ENCODE results near the gene GPT2.
A peak's percentile ranks its signal among the peaks of the same experiment; 100 is the strongest.

GPT2 gene

DNA sequence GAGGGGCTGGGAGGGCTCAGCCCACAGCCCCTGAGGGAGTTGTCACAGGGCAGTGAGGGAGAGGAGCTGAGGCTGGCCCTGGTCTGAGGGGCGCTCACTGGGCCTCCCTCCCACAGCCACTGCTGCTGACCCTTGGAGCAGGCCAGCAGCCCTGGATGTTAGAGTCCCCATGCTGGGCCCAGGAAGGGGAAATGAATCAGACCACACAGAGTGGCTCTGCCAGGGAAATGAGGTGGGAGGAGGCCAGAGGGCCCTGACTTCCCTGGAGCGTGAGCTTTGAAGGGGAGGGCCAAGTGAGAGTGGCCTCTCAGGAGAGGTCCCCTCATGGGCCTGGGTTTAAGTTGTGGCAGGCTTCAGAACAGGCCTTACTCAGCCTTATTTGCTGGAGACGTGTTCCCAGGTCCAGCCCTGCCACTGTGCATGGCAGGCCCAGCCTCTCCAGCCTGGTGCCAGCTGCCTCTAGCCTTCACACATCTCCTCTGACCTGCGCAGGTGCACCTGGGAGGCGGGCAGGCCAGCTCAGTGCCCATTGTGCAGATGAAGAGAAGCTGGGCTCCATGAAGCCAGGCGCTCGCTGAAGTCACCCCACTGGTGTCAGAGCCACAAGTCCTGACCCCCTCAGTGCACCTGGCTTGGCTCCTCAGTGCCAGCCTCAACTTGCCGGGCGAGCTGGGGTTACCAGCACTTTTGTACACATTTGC is 15.4 kb downstream of the GPT2 start:
- DNase-seq: no peak

DNA sequence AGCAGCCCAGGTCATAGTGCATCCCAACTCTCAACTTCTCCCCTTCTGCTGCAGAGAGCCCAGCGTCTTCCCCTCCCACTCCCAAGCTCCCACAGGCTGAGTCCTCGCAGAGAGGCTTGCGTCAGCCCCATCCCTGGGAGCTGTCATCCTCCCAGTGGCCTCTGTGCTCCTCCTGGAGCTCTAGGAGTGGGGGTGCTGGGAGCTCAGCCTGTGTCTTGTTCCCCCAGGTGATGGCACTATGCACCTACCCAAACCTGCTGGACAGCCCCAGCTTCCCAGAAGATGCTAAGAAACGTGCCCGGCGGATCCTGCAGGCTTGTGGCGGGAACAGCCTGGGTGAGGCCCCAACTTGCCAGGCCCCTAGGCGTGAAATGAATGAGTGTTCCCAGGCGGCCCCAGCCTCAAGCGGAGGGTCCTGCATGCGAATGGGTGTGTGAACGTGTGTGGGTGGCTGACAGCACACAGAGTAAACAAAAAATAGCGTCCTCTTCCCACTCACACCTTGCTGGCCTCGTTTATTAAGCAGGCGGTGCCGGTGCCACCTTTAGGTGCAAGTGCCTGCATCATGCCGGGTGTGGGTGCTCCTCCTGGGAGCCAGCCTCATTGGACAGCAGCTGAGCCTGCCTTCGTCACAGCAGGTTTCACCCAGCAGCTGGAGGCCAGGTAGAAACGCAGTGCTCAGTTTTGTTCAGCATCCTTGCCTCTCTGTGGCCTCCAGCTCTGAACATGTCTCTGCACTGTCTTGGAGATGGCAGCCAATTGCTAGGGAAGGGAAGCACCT is 16.5 kb downstream of the GPT2 start:
- DNase-seq: no peak

DNA sequence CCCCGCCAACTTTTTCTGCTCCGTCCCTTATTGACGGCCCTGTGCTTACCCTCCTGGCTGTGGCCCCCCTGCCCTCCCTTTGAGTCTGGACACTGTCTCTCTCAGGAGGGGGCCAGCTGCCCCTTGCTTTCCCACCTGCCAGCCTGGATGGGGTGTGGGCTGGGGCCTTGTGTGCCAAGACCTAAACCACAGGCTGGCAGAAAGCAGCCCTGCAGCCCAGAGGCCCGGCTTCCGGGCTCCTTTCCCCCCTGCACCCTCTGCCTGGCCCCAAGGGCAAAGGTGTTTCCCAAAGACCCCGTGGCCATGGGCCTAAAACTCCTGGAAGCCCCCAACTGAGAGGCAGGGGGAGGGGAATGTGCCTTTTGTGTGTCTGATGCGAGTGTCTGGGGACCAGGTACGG is 17.5 kb downstream of the GPT2 start:
- DNase-seq: no peak

DNA sequence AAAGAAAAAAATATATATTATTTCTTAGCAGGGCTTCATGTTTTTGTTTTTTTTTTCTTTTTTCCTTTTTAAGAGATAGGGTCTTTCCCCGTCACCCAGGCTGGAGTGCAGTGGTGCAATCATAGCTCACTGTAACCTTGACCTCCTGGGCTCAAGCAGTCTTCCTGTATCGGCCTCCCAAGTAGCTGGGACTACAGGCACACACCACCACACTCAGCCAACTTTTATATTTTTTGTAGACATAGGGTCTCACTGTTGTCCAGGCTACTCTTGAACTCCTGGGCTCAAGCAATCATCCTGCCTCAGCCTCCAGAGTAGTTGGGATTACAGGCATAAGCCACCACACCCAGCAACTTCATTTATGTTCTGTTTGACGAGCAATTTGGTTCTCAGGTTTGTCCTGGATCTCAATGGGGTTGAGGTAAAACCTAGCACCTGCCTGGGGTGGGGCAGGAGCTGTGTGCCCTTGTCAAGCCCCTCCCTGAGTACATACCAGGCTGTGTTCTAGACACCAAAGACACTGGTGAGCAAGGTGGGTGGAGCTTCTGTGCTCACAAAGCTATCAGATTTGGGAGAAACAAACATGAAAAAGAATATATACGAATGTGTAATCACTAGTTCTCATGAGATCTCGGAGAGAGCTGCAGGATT is 19.2 kb downstream of the GPT2 start:
- DNase-seq: no peak

DNA sequence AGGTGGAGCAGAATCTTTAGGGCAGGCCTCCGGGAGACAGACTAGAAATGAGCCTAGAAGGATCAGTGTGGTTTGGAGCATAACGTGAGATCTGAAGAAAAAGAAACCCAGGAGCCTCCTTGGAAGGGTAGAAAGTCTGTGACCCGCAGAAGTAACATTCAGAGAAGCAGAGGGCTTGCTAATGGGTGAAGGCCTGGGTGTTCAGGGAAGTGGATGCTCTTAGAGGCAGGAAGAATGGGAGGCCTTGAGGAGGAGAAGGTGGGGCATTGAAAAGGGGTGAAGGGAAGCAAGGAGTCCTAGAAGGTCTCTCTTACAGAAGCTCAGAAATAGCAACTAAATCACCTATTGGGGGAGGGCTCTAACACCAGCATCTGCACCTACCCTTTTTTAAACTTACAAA is 20.3 kb downstream of the GPT2 start:
- DNase-seq: no peak

DNA sequence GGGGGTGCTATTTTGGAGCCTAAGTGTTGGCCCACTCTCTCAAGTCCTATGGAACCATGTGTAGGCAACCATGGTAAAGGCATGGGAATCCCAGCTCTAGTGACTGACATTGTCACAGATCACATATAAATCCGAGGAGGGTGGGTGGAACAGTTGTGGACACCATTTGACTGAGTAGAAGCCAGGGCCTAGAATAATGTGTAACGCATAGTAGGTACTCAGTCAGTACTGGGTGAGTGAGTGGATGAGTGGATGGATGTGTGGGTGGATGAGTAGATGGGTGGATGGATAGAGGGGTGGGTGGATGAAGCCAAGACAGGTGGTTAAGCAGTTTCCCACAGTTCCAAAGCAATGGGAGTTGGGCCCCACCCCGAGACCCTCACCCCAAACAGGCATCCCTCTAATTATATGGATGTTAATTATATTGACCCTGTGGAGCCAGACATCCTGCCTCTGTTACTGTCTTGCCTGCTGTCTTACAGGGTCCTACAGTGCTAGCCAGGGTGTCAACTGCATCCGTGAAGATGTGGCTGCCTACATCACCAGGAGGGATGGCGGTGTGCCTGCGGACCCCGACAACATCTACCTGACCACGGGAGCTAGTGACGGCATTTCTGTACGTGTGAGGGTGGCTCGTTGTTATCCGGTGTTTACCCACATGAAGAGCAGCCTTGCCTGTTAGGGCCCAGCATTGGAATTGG is 22.3 kb downstream of the GPT2 start:
- DNase-seq: no peak

DNA sequence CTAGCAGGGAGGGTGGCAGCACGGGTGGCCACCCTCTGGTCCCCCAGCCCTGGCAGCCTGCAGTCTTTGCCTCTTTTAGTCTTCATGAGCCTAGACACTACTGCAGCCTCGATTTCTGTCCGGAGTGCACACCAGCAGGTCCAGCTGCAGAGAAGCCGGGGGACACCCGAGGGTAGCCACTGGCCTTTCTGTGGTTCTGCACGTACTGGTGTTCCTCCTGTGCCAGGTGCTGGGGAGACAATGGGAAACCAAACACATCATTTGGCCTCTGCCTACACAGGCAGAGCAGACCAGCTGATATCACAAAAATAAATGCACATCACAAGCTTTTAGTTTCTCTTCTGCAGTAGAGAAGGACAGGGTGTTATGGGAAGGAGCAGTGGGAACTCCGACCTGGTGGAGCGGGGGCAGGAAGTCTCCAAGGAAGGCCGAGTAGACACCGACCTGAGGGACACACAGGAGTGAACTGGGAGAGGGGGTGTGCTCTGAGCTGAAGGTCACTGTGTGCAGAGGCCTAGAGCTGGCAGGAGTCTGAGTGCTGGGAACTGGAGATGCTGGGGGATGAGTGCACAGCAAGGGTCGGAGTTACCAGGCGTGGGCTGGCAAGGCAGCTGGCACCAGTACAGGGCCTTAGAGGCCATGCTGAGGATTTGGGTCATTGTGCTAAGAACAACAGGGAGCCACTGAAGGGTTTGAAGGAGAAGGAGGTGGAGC is 23.1 kb downstream of the GPT2 start:
- no peak for DNase-seq

DNA sequence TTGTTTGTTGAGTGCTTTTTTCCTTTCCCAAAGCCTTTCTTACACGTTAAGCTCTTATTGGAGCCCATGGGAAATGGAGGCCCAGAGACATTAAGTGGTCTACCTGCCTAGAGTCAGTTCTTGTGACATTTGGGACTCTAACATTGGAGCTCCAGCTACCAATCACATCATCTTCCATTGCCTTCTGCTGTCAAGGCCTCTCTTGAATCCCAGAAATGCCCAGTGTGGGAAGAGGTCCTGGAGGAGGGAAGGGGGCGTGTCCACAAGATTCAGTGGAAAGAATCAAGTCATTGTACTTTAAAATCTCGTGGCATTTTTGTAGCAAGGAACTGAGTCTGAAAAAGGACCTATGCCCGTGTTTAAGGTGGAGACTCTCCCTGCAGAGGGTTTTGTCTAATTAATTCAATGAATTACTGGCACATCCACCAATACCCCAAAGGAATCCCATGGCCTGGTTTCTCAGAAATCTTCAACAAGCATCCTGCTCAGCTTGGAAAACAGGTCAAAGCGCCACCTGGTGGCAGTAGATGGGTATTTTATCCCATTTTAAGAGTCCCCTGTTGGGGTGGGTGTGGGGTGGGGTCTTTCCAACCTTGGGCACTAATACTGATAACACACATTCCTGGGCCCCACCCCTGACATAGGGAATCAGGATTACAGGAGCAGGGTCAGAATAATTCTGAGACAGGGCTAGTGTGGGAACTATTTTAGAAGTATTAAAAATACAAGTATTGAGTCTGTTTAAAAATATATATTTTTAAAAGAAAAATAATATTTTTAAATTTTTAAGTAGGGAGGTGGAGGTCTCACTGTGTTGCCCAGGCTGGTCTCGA is 24.6 kb downstream of the GPT2 start:
- DNase-seq: peak; percentile 75

DNA sequence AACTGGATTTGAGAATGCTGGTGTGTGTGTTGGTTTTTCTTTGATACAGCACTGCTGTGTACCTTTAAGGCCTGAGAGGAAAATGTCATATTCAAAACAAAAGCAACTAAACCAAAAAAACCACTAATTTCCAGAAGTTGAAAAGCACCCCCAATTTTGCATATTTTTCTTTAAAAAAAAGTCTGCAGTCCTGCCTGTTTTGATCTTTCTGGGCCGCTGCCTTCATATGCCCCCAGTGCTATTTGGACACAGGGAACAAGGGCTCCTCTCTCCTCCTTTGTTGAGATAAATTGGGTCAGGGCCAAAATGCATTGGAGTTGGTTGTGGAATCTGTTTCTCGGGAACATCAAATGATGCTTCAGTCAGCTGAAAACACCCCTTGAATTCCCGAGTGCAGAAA is 26.9 kb downstream of the GPT2 start:
- DNase-seq: no peak

DNA sequence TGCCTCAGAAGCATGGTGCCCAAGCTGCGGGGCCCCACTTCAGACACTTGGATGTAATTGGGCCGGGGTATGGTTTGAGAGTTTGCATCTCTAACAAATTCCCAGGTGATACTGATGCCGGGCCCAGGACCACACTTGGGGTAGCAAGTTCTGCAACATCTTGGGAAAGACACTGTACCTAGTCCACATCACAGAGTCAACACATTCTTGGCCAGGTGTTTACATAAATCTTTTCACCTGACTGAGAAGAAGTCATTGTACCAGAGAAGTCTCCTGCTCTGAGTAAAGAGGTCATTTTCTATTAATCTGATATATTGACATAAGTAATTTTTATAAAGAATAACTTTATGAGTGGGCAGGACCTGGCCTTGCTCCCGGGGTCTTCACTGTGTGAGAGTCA is 27.5 kb downstream of the GPT2 start:
- no peak for DNase-seq

DNA sequence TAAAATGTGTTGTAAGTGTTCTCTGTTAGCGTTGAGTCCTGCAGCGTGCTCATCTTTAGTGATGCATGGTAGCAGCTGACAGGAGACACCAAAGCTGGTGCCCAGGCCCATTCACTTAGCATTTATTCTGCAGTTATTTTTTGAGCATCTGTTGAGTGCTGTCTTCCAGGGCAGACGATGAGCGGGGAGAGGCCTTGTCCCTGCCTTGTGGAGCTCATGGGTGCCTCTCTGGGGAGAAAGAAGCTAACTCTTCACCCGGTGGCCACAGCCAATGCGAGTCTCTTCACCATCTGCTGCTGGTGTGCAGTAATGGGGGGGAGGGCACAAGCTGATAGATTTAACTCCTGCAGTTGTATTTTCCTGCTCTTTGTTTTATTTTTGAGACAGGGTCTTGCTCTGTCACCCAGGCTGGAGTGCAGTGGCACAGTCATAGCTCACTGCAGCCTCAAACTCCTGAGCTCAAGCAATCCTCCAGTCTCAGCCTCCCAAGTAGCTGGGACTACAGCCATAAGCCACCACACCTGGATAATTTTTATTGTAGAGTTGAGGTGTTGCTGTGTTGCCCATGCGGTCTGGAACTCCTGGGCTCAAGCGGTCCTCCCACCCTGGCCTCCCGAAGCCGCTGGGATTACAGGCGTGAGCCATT is 30.5 kb downstream of the GPT2 start:
- DNase-seq: no peak

DNA sequence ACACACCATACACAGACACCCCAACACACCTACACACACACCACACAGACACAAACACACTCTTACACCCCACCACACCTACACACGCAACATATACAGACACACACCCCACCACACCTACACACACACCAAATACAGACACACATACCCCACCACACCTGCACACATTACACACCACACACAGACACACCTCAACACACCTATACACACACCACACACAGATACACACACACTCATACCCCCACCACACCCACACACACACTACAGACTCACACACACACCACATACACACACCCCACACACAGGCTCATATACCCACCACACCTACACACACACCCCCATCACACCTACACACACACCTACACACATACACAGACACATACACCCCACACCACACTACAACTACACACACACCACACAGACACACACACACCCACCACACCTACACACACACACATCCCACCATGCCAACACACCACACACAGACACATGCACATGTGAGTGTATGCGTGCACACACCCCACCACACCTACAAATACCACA is 31.4 kb downstream of the GPT2 start:
- no peak for DNase-seq

DNA sequence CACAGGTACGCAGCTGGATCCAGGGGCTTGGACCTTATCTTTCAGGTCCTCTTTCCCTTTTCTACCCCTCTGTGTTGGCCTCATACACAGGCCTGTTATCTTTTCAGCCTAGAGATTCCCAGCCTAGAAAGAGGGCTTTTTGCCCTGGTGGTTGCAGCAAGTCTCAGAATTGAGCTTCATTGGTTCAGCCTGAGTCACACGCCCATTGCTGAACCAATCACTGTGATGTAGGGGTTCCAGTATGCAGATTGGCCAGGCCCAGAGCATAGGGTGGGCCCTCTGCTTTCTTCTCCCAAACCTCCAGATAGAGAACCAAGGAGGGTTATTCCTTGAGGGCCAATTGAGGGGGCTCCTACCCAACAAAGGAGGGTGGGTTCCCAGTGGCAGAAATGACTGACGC is 32.8 kb downstream of the GPT2 start:
- no peak for DNase-seq

DNA sequence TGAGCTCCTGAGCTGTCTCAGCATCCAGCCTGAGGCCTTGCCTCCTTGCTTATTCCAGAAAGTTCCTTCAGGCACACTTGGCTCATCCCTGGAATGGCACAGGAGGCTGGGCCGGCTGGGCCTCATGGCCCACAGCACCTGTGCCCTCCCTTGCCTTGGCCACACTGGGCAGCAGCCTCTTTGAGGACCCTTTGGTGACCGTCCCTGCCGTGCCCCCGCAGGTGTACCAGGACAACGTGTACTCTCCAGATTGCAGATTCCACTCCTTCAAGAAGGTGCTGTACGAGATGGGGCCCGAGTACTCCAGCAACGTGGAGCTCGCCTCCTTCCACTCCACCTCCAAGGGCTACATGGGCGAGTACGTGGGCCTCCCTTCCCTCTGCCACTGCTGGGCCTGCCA is 34.2 kb downstream of the GPT2 start:
- no peak for DNase-seq

DNA sequence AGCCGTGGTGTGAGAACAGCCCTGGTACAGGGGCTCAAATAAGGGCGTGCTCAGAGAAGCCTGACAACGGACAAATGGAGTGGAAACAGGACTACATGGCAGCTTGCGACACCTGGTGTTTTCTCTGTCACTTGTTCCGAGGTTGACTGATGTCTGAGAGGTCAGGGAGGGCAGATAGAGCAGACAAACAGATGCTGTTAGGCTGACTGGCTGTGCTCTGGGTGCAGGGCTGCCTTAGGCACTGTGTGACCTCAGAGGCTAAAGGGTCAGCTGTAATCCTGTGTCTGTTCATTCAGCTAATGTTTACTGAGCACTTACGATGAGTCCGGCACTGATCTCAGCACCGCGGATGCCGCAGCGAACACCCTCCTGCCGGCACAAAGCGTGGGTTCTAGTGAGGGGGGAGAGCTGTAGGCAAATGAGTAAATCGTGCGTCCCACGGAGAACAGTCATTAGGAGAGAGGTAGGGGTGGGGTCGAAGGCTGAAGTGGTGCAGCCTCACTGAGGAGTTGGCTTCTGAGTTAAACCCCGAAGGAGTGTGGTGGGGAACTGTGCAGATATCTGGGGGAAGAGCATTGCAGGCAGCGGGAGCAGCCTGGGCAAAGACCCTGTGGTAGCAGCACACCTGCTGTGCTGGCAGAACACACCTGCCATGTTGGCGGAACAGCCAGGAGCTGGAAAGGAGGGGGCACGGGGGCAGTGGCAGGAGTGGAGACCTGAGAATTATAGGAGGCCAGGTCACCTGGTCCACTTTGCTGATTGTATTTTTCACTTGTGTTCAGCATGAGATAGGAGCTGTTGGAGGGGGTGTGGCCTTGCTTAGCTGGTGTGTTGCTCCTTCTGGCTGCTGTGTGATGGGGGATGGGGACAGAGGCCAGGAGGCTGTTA is 35.0 kb downstream of the GPT2 start:
- DNase-seq: no peak

DNA sequence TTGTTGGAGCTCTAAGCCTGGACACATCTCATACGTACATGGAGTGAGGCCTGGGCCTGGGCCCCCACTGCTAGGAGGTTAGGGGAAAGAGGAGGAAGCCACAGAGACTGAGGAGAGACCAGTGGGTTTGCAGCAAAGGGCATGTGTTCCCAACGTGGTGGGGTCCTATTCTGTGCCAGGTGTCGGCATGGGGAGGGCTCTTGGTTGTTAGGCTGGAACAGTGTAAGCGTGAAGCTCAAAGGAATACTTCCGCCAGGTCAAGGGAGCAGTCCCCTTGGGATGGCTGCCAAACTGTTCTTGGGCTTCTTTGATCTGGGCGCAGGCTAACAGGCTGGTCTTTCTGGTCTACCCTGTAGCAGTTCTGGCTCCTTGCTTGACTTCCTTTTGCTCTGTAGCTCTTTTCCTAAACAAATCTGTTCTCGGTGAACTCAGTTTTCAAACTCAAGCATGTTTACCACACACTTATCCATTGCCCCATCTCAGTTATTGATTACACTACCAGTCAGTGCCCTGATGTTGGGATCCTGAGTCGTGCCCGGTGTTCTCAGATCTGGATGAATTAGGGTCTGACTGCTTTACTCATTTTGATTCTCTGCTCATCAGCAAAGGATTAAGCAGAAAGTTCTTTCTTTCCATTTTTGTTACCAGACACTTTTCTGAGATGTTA is 36.4 kb downstream of the GPT2 start:
- DNase-seq: no peak

DNA sequence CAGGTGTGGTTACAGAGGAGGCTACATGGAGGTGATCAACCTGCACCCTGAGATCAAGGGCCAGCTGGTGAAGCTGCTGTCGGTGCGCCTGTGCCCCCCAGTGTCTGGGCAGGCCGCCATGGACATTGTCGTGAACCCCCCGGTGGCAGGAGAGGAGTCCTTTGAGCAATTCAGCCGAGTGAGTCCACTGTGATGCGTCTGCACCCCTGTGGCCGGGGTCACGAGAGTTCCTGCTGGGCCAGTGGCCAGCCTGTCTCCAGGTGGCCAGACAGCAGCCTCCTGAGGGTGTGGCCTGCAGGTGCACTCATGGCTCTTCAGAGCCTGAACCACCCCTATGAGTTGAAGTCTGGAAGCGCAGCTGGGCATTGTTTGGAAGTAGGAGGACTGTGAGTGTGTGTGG is 38.1 kb downstream of the GPT2 start:
- no peak for DNase-seq

DNA sequence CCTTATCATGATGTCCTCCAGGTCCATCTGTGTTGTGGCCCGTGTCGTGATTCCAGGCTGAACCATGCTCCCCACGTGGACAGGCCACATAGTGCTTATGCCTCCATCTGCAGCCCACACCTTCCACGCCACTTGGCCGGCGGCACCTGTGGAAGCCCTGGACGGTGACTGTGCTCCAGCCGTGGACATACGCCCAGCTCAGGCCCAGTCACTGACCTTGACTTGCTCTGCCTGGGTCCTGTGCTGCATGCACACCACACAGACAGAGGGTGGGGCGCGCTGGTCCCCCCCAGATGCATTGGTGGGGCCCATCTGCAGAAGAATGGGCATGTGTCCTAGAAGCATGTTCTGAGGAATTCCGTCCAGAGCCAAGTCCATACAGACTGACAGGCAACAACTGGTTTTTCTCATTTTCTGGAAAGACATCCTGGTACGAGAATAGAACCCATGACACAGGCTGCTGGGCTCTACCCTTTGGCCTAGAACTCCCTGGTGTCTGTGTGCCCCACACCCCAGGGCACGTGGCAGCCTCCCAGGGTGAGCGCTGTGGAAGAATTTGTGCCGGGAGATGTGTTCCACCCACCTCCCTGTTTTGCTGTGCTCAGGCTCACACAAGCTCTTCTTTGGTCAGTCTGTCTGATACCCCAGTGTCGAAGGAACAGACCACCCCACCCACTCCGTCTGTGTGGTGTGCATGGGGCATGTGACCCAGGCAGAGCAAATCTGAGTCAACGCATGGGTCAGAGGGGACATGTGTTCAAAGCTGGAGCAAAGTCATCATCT is 39.5 kb downstream of the GPT2 start:
- no peak for DNase-seq

DNA sequence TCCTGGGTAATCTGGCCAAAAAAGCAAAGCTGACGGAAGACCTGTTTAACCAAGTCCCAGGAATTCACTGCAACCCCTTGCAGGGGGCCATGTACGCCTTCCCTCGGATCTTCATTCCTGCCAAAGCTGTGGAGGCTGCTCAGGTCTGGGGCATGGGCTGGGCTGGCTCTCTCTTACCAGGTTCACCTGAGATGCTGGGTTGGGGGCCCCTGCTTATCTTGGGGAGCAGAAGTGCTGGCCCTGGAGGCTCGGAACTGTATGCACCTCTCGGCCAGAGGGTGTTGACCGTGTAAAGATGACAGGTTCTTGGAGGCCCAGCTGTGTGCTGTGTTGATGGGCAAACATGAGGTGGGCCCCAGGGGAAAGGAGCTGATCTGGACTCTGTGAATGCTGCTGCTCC is 40.2 kb downstream of the GPT2 start:
- DNase-seq: no peak

Measured in stimulated activated CD8-positive, alpha-beta memory T cell treated with anti-CD3 and anti-CD28 coated beads, Interleukin-4, amount 100 ng/mL, for 48 hours (primary cell).